B cell (primary cell): ENCODE results near the gene PC. TPM values are rescaled to one million over a fixed set of nuclear protein-coding genes. Genes with fewer than 3 reads are reported as not detected.

ENCODE experiments used
- ATAC-seq: fragments of 200-7000 bp; cut with Tn5 transposase; one replicate; pipeline ENCODE4 v1.10.0; 2021; ENCODE audit warnings: low read depth, mild to moderate bottlenecking, moderate number of reproducible peaks, moderate library complexity
- CTCF ChIA-PET: fragments of 350-600 bp; sonication (Branson Sonifier 250); formaldehyde crosslinking; loops from one replicate; lab custom pipeline; 2021; ENCODE audit warnings: antibody characterized with exemption, inconsistent platforms; lab: Charles Lee
- POLR2A ChIA-PET: fragments of 350-600 bp; sonication (Branson Sonifier 250); formaldehyde crosslinking; loops from one replicate; lab custom pipeline; 2021; ENCODE audit warnings: antibody characterized with exemption; lab: Charles Lee
- DNase-seq: peaks from one replicate; pipeline ENCODE4 v3.0.0; 2013
- H2AFZ ChIP-seq: 2 replicates; pipeline ENCODE4 v1.6.1; 2012; ENCODE audit warnings: mild to moderate bottlenecking, low read depth, low read length; ENCODE audit not compliant: insufficient read depth, poor library complexity, severe bottlenecking
- H3K27ac ChIP-seq, 2 donors: 1 replicate in 1 of 2; 2 replicates in 1 of 2; pipeline ENCODE4 v1.5.1; 2012 to 2013; ENCODE audit warnings: low read length in 2 of 2, mild to moderate bottlenecking in 2 of 2, moderate library complexity in 1 of 2
- H3K27me3 ChIP-seq, 4 experiments: fragments of 200-600 bp in 1 of 4; sonication (generic) in 1 of 4; replicated peaks in 1 of 4; 1 replicate in 2 of 4; 2 replicates in 2 of 4; pipeline versions ENCODE4 v1.6.1 to v1.7.0; 2013 to 2016; ENCODE audit warnings: low read length in 3 of 4, mild to moderate bottlenecking in 2 of 4, mixed read lengths in 1 of 4, moderate library complexity in 1 of 4; ENCODE audit not compliant: insufficient read depth in 4 of 4, control insufficient read depth in 3 of 4; ENCODE audit errors: control extremely low read depth in 1 of 4
- H3K36me3 ChIP-seq, 2 experiments: replicated peaks in 1 of 2; 1 replicate in 1 of 2; 2 replicates in 1 of 2; pipeline versions ENCODE4 v1.6.1 to v1.7.1; 2013; ENCODE audit warnings: low read length in 1 of 2; ENCODE audit not compliant: insufficient read depth in 2 of 2, control insufficient read depth in 1 of 2; ENCODE audit errors: control extremely low read depth in 1 of 2, extremely low read depth in 1 of 2
- H3K4me1 ChIP-seq, 2 donors: fragments of 200-600 bp in 1 of 2; sonication (generic) in 1 of 2; 1 replicate in 1 of 2; 2 replicates in 1 of 2; pipeline versions ENCODE4 v1.5.1 to v1.6.1; 2013 to 2017; ENCODE audit warnings: low read length in 2 of 2; ENCODE audit not compliant: control insufficient read depth in 2 of 2, insufficient read depth in 2 of 2
- H3K4me2 ChIP-seq: replicated peaks from 2 replicates; pipeline ENCODE3; 2012; ENCODE audit warnings: mild to moderate bottlenecking, low read depth, low read length; ENCODE audit not compliant: poor library complexity, severe bottlenecking
- H3K4me3 ChIP-seq, 5 experiments: fragments of 200-600 bp in 1 of 5; sonication (generic) in 1 of 5; 1 replicate in 3 of 5; 2 replicates in 2 of 5; pipeline versions ENCODE4 v1.5.1 to v1.7.0; 2011 to 2016; ENCODE audit warnings: low read length in 4 of 5, mild to moderate bottlenecking in 4 of 5, low read depth in 2 of 5, control low read depth in 1 of 5, moderate library complexity in 1 of 5; ENCODE audit not compliant: insufficient read depth in 1 of 5; ENCODE audit errors: control extremely low read depth in 1 of 5, extremely low read depth in 1 of 5
- H3K79me2 ChIP-seq: fragments of 200-600 bp; sonication (generic); one replicate; pipeline ENCODE4 v1.6.0; 2016; ENCODE audit warnings: low read length; ENCODE audit not compliant: control insufficient read depth, insufficient read depth
- H3K9ac ChIP-seq: fragments of 200-600 bp; sonication (generic); 2 replicates; pipeline ENCODE4 v1.6.1; 2017; ENCODE audit warnings: mild to moderate bottlenecking, low read length, moderate library complexity
- H3K9me3 ChIP-seq, 3 donors: one replicate each; pipeline versions ENCODE4 v1.6.1 to v1.7.1; 2013; ENCODE audit warnings: low read length in 2 of 3; ENCODE audit not compliant: control insufficient read depth in 2 of 3, insufficient read depth in 1 of 3; ENCODE audit errors: control extremely low read depth in 1 of 3
- H4K20me1 ChIP-seq: 2 replicates; pipeline ENCODE4 v1.6.0; 2012; ENCODE audit warnings: mild to moderate bottlenecking, low read length; ENCODE audit not compliant: insufficient read depth, control insufficient read depth, poor library complexity, severe bottlenecking
- H3K27ac Mint-ChIP-seq: one replicate; pipeline ENCODE4 v1.8.0; 2021; ENCODE audit warnings: mixed read lengths
- H3K27me3 Mint-ChIP-seq: one replicate; pipeline ENCODE4 v1.8.0; 2021; ENCODE audit warnings: mixed read lengths
- H3K4me1 Mint-ChIP-seq: one replicate; pipeline ENCODE4 v1.8.0; 2021; ENCODE audit warnings: mixed read lengths
- H3K4me3 Mint-ChIP-seq: one replicate; pipeline ENCODE4 v1.8.0; 2021; ENCODE audit warnings: mixed read lengths
- H3K9me3 Mint-ChIP-seq: one replicate; pipeline ENCODE4 v1.8.0; 2022; ENCODE audit warnings: mixed read lengths; ENCODE audit not compliant: insufficient read depth
- EZH2 ChIP-seq: IDR thresholded peaks from 2 replicates; pipeline ENCODE4 v1.6.1; 2012; ENCODE audit warnings: borderline replicate concordance, low read depth, mild to moderate bottlenecking, moderate library complexity, low read length; ENCODE audit not compliant: insufficient read depth, poor library complexity, severe bottlenecking
- WGBS: methylation state at CpG from one replicate; pipeline ENCODE4 v1.1.5; 2013; ENCODE audit warnings: missing lambda C conversion rate; ENCODE audit not compliant: insufficient coverage; 5-methylcytosine and 5-hydroxymethylcytosine counted together
- intact Hi-C: fragments of 100-400 bp; cut with micrococcal nuclease; formaldehyde crosslinking; loops from one replicate; pipeline ENCODE4 v1.10.0; 2022
- polyA plus RNA-seq: library from polyadenylated mRNA; depleted of rRNA; stranded (reverse); fragments of >200 nt; gene quantifications from 2 replicates; pipeline ENCODE4 v1.2.3, GENCODE V29; 2012
- total RNA-seq, 2 donors: library from RNA; stranded (reverse); fragments of 120-200 nt in 1 of 2; gene quantifications; 1 replicate in 1 of 2; 2 replicates in 1 of 2; pipeline versions ENCODE4 v1.2.3 to v1.2.4, GENCODE V29; 2013 to 2022
- TF ChIP-seq, protein P1 (sequence below): fragments of 200-600 bp; IDR thresholded peaks from one replicate; pipeline ENCODE4 v1.8.0; 2022; ENCODE audit warnings: antibody characterized with exemption, mild to moderate bottlenecking

PC gene
- total and polyA plus RNA-seq, 2 donors (not counting 1 experiment from before 2014, with no cell fraction given): 1.5 to 4.4 TPM

DNA sequence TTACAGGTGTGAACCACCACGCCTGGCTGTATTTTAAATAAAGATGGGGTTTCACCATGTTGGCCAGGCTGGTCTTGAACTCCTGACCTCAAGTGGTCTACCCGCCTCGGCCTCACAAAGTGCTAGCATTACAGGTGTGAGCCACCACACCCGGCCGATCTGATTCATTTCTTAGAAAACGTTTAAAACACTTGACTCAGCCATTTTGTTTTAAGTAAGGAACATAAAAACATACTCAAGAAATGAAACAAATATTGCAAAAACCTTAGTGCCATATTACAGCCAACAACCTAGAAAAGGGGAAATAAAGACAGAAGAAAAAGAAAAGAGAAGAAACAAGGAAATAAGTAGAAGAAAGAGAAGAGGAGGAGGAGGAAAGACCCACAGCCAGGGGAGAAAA, 84.0 kb downstream of the PC start:
- ChIA-PET CTCF (no interaction called here), POLR2A (no interaction called here)
- Histone ChIP-seq H4K20me1 (no peaks in the 10 kb centered on the region), H3K79me2 (no peaks in the 10 kb centered on the region), H3K9me3 (no peaks in the 10 kb centered on the region), H3K36me3 (no peaks in the 10 kb centered on the region), H2AFZ (no peak overlapping the region), H3K4me1 (no peaks in the 10 kb centered on the region), H3K4me2 (no peak overlapping the region), H3K4me3 (no peak overlapping the region), H3K27me3 (no peaks in the 10 kb centered on the region), H3K9ac (no peak overlapping the region), H3K27ac (no peak overlapping the region)
- Mint-ChIP-seq H3K9me3 (no peaks in the 10 kb centered on the region), H3K27me3 (peaks cover 11% of the 10 kb centered on the region), H3K27ac (no peak overlapping the region), H3K4me3 (no peak overlapping the region), H3K4me1 (no peaks in the 10 kb centered on the region)
- WGBS: 84% methylated on average over 5 of the region's 6 CpGs
- no peak for DNase-seq
- no peak for TF ChIP-seq EZH2
- TF ChIP-seq, protein P1, sequence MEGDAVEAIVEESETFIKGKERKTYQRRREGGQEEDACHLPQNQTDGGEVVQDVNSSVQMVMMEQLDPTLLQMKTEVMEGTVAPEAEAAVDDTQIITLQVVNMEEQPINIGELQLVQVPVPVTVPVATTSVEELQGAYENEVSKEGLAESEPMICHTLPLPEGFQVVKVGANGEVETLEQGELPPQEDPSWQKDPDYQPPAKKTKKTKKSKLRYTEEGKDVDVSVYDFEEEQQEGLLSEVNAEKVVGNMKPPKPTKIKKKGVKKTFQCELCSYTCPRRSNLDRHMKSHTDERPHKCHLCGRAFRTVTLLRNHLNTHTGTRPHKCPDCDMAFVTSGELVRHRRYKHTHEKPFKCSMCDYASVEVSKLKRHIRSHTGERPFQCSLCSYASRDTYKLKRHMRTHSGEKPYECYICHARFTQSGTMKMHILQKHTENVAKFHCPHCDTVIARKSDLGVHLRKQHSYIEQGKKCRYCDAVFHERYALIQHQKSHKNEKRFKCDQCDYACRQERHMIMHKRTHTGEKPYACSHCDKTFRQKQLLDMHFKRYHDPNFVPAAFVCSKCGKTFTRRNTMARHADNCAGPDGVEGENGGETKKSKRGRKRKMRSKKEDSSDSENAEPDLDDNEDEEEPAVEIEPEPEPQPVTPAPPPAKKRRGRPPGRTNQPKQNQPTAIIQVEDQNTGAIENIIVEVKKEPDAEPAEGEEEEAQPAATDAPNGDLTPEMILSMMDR: no peak
- intact Hi-C loops: no loop called here
- ATAC-seq: no peak

DNA sequence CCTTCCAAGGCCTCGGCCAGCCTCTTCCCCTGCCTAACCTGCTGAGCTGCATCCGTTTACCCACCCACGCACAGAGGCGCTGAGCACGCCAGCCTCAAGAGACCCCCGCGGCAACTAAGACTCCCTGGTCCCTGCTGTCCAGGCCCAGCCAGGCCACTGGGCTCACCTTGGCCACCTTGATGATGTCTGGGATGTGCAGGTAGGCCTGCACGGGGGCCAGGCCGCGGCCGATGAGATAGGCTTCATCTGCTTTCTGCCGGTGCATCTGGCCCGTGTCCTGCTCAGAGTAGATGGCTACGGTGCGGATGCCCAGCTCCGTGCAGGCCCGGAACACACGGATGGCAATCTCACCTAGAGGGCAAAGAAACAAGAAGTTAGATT, 86.7 kb downstream of the PC start:
- POLR2A ChIA-PET: no interaction called here
- Histone ChIP-seq H3K4me1 (peaks cover 4 to 10% of the 10 kb centered on the region in 2 donors), H3K79me2 (no peaks in the 10 kb centered on the region), H2AFZ (no peak overlapping the region), H3K27ac (no peak overlapping the region), H3K36me3 (no peaks in the 10 kb centered on the region), H3K4me2 (no peak overlapping the region), H3K27me3 (no peaks in the 10 kb centered on the region), H4K20me1 (no peaks in the 10 kb centered on the region), H3K9ac (no peak overlapping the region), H3K4me3 (no peak overlapping the region), H3K9me3 (no peaks in the 10 kb centered on the region)
- no peak overlapping the region for H3K27ac Mint-ChIP-seq
- peaks cover 12% of the 10 kb centered on the region for H3K4me1 Mint-ChIP-seq
- no peak overlapping the region for H3K4me3 Mint-ChIP-seq
- no peaks in the 10 kb centered on the region for H3K9me3 Mint-ChIP-seq
- TF ChIP-seq EZH2: no peak
- TF ChIP-seq, protein P1: no peak
- 98% methylated on average over 18 of the region's 18 CpGs for WGBS
- H3K27me3 Mint-ChIP-seq: peaks cover 9% of the 10 kb centered on the region
- intact Hi-C loops: no loop called here
- CTCF ChIA-PET: no interaction called here
- no peak for ATAC-seq
- peak; percentile 7 for DNase-seq
